Skeletal muscle cell (primary cell): ENCODE results near the gene CACNA2D3.

Experiments
- DNase-seq: peaks from one replicate; pipeline ENCODE4 v3.0.0-alpha.2; 2010; ENCODE audit warnings: low read depth
- H3K4me3 ChIP-seq: 2 replicates; pipeline ENCODE4 v1.5.1; 2011; ENCODE audit warnings: low read depth, mild to moderate bottlenecking, control low read depth, low read length, moderate library complexity

The CACNA2D3 gene

GRCh38 chr3:54243960-54244682, 121.8 kb downstream of the CACNA2D3 start:
- H3K4me3 ChIP-seq, result no peak overlapping the region
- DNase-seq, result no peak

DNA sequence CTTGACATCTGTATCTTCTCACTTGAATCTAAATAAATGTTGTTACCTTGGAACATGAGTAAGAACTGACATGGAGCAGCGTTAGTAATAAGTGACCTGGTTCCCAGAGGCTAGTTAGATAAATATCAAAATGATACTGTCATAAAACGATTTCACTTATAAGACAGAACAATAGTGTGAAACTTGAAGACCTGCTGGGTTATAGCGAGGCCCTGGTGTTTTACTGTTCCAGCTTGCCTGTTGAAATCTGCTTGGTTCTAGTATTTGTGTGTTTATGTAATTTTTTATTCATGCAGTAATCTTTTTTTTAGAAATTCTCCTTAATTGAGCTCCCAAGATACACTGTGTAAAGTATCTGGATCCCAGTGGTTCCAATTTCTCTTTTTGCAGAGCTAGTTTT, 129.4 kb downstream of the CACNA2D3 start:
- no peak overlapping the region for H3K4me3 ChIP-seq
- DNase-seq, result no peak

DNA sequence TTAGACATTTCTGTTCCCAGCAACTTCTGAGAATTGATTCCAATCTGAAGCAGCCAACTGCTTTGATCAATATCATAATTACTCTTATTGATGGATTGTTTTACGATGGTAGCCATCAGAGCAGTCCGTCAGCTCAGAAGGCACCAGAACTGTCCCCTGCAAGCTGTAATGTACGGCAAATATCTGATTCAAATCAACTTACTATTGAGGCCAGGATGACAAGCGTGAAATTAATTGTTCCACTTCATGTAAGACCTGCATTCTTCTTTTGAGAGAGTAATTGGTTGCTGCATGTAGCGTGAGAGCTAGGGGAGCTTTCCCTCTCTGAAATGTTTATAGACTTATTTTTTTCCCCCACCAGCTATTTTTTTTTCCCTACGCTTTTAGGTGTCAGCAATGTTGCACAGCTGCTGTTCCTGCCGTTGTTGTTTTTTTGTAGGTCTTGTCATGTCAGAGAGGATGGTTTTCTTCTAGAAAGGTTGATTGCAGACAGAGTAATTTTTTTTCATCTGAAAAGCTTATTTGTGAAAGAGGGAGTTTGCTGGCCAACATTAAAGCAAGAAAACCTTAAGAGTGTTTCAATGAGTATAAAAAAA, 134.9 kb downstream of the CACNA2D3 start:
- DNase-seq, result no peak
- H3K4me3 ChIP-seq, result no peak overlapping the region

DNA sequence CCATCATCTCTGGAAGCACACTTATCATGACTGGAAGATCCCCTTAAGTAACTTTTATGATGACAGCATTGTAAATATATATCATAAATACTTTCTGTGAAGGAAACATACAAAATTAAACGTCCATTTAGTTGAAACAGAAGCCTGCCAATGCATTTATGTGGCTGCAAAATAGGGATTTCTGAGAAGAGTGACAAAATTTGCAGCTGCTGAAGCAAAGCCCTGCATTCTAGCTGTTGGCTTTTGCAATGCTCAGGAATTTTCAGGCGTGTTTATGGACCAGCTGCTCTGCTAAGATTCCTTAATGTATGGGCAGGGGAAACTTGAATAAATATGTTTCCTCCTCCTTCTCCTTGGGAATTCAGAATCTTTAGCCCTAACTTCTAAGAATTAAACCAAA, 137.3 kb downstream of the CACNA2D3 start:
- no peak for DNase-seq
- H3K4me3 ChIP-seq, result no peak overlapping the region

DNA sequence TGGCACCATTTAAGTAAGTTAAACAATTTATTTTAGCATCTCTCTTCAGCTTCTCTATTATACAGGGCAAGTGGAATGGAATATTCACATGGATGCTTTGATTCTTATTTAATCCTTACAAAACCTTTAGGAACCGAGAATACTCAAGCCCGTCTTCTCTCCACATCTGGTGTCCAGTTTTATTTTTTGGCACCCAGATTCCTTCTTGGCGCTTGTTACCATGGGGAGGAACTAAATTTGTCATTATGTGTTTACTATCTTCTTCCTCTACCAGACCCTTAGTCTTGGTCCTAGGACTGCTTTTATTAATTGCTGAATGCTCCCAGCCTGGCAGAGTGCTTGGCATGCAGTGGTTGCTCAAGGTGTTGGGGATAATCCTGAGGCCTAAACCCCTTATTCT, 138.8 kb downstream of the CACNA2D3 start:
- no peak for DNase-seq
- no peak overlapping the region for H3K4me3 ChIP-seq

DNA sequence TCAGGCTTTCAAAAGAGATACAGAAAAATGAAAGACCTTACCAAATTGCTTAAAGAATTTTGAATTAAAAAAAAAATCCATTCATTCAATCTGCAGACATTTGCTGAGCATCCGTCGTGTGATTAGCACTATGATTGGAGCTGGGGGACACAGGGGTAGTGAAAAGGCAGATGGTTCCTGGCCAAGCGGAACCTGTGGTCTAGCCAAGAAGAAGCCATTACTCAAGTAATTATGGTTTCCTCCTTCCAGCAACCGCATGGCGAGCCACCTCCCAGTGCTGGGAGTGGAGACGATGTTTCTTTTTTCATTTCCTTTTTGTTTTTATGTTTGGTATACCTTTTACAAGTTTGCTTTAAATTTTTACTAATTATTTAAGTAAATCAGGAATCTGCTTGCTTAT, 140.2 kb downstream of the CACNA2D3 start:
- no peak overlapping the region for H3K4me3 ChIP-seq
- no peak for DNase-seq

DNA sequence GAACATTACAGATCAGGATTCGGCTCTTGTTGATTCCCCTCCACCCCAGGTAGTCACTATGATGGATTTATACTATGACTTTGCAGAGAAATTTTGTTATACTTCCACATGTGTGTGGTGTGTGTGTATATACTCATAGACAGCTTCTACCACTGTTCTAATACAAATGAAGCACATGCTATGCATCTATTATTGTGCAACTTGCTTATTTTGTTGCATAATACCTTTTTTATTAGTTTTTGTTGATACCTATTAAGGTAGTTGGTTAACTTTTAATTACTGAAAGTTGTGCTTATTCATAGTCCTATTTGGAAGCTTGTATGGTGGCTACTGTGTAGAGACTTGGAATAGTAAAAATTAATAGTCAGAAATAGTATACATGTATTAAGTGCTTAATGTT, 140.6 kb downstream of the CACNA2D3 start:
- no peak overlapping the region for H3K4me3 ChIP-seq
- no peak for DNase-seq

DNA sequence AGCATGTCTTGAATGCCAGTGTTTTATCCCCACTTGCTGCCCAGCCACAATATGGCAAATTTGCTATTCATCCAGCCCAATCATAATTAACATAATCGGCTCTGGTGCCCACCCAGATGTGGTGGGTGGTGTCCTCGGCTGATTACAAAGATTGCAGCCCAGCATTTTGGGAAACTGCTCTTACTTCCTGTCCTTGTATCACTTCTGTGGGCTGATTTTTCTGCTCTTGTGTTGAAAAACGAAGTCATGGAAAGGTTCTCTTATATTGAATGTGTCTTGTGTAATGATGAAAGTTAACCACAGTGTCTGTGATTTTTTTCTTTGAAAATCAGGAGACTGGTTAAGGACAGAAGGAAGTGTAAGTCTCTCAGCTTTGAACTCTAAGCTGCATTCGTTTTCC, 141.7 kb downstream of the CACNA2D3 start:
- no peak for DNase-seq

DNA sequence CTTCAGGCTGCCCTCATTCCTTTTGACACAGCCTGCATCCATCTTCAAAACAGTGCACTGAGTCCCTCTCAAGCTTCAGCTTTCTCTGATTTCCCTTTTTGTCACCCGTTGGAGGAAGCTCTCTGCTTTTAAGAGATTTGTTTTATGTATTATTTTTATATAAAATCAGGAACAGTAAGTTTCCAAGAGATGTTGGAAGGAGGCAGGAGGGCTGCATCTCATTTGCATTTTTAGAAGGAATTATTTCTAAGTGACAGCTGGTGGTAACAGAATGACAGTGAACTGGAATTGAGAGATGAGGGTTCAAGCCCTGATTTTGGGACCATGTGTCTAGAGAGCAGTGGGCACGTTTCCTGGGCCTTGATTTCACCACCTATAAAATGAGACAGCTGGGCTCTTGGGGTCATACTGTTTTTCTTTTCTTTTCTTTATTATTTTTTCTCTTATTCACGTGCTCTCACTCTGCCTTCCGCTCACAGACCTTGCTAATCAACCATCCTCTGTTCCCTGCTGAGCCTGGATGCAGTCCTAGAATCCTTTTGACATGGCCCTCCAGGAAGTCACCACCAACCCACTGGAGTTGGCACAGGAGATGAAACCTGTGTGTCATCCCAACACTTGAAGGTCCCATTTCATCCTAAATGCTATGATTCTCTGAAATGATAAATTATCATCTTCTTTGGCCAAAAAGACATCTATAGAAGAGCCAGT, 148.6 kb downstream of the CACNA2D3 start:
- H3K4me3 ChIP-seq, result no peak overlapping the region
- DNase-seq, result no peak

More for the DNA sequence above, 141.7 kb downstream of the CACNA2D3 start:
- no peak overlapping the region for H3K4me3 ChIP-seq

- DNase-seq, result no peak
- H3K4me3 ChIP-seq, result no peak overlapping the region
These were observed 151.4 kb downstream of the CACNA2D3 start for GRCh38 chr3:54273791-54274190.

GRCh38 chr3:54274607-54275006, 152.3 kb downstream of the CACNA2D3 start:
- DNase-seq, result no peak
- H3K4me3 ChIP-seq, result no peak overlapping the region

DNA sequence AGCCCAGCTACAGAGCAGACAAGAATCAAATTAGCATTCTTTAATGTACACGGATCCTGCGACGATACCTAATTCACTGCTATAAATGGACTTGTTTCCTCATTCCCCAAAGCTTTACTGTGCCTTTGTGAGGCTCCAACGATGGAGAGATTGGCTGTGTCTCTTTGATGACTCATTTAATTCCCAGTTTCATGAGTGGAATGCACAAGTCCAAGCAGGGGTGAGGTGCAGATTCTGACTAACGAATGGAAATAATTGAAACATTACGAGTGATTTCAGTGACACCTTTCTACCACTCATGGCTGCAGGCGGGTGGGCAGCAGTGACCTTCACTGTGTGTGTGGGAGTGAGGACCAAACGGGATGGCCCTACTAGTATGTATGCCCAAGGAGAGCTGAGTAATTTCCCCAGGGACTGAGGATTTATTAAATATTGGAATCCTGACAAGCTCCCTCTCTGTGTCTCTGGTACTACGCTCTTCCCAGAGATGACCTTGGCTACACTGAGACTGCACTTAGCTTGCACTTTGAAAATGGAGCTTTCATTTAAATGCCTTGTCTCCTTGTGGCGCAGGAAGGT, 156.7 kb downstream of the CACNA2D3 start:
- H3K4me3 ChIP-seq, result no peak overlapping the region
- DNase-seq, result no peak

DNA sequence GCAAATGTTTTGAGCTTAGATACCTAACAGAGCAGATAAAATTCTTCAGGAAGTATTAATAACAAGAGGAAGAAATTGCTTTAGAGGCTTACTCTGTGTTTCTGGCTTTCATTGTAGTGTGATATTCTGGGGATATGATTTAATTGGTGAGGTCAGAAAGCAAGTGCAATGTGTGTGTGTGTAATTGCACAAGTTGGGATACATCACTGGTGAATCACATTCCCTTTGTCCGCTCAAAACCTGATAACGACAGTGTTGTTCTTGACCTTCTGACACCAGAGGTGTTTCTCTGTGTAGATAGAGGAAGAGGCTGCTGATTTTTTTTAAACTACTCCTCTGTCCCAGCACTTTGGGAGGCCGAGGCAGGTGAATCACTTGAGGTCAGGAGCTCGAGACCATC, 161.1 kb downstream of the CACNA2D3 start:
- no peak overlapping the region for H3K4me3 ChIP-seq
- no peak for DNase-seq

- H3K4me3 ChIP-seq, result no peak overlapping the region
- no peak for DNase-seq
These were observed 171.9 kb downstream of the CACNA2D3 start for GRCh38 chr3:54294214-54294613.

GRCh38 chr3:54296531-54296930, 174.2 kb downstream of the CACNA2D3 start:
- no peak overlapping the region for H3K4me3 ChIP-seq
- no peak for DNase-seq

DNA sequence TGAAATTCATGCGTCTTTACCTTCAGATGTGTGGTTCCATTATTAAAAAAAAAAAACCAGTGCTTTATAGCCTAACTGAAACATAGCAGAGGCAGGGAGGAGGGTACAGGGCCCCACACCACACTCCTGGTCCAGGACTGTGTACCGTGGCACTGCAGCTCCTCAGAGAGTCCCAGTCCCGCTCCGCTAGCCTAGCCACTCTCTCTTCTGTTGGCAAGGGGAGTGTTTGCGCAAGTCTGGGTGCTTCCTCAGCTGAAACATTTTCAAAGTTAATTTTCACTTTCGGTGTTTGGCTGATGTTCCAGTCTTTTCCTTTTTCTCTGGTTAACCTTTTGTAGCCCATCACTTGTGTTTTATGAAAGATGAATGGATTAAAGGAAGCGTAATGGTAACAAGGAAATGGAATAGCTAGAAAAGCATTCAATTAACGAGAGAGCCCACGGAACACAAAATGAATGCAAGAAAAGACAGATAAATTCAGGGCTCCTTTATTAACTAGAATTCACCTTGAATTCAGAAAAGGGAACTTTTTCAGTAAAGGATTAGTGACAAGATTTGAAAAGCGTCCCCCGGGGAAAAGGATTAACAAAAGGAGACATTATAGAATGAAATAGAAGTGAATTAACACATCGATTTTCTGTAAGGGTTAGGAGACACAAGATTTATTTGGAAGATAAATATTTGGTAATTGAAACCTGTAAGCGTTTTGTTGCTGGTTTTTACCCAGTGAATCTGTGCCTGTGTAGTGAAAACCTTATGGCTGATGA, 177.0 kb downstream of the CACNA2D3 start:
- no peak for DNase-seq
- no peak overlapping the region for H3K4me3 ChIP-seq

DNA sequence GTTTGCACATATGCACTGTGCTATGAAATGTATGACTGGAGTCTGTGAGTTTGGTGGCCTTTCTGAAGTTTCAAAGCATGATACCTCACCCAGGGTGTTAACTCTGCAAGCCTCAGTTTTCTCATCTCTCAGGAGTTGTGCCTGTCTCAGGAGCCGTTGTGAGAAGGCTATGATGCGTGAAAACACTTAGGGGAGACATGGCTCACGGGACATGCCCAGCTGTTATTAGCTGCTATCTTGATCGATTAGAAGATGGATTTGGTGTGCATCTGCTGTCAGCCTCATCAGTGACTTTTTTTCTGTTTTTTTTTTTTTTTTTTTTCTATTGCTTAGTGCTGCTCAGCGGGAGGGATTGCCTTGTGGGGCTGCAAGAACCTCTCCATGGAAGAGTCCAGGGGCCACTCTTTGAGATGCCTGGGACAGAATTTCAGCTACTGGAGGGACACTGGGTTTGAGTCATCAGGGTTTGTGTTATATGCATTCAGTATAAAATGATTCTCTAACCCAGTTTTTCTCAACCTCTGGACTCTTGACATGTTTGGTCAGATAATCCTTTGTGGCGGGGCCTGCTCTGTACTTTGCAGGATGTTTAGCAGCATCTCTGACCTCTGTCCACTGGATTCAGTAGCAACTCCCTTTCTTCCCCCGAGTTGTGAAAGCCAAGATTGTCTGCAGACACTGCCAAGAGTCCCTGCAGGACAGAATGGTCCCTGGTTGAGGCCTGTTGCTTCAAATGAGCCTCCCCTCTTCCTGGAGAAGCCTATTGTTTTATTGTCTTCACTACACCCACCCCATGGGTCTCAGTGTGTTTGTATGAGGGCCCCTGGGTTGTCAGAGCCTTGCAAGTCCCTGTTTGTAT, 181.4 kb downstream of the CACNA2D3 start:
- DNase-seq, result no peak
- no peak overlapping the region for H3K4me3 ChIP-seq

DNA sequence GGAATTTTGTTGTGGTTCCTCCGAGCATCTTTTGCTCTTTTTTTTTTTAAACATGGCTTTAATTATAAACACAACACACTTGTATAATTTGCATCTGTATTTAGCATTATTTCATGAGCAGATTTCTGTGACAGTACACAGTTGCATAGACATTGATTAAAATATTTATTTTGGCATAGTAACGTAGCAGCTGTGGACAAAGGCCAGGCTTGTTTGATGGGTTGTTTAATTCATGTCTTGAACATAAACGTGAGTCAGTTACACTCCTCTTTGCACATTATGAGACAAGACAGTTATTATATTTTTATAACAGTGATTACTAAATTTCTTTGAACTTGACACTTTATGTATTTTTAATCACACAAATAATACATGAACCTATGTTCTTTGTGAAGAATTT, 182.5 kb downstream of the CACNA2D3 start:
- no peak overlapping the region for H3K4me3 ChIP-seq
- no peak for DNase-seq
